Limb (tissue), 2 donors: Measurements from ENCODE around the gene SH2B3.
A peak's percentile ranks its signal among the peaks of the same experiment; 100 is the strongest.

ENCODE experiments used
- DNase-seq, 2 donors: peaks; one replicate each; pipeline ENCODE4 v3.0.0-alpha.2; 2016; ENCODE audit errors: extremely low spot score in 2 of 2

The SH2B3 gene

GRCh38 chr12:111427417-111428074, 21.8 kb downstream of the SH2B3 start:
- DNase-seq, result no peak

DNA sequence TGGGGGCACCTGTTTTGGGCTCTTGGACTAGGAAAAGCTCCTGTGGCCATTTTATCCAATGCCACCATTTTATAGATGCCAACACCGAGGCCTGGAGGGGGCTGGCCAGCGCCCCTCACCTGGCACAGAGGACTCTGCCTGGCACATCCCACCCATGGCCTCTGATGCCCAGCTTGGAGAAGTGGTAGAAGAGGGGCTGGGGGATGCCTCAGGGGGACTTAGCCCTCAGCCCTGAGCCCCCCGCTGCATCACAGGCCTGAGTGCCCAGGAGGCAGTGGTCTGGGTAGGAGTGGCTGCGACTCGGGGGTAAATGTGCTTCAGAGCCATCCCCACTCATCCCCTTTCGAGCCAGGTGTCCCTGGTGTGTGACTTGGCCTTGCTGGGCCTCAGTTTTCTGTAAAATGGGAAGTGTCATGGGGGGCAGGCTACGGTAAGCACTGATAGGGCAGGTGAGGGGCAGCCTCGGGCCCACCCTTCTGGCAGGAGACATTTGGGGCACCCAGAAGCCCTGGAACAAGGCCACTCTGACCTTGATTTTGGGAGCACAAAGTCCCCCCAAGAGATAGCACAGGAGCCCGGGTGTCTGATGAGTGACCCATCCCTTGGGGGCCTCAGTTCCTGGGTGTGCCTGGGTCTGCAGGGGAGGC, 22.5 kb downstream of the SH2B3 start:
- no peak for DNase-seq

GRCh38 chr12:111428728-111429175, 23.0 kb downstream of the SH2B3 start:
- DNase-seq, result no peak

- DNase-seq, result no peak
Measured at GRCh38 chr12:111429828-111430432, 24.2 kb downstream of the SH2B3 start.

- DNase-seq, result no peak
Measured at GRCh38 chr12:111430433-111431353, 25.0 kb downstream of the SH2B3 start.

DNA sequence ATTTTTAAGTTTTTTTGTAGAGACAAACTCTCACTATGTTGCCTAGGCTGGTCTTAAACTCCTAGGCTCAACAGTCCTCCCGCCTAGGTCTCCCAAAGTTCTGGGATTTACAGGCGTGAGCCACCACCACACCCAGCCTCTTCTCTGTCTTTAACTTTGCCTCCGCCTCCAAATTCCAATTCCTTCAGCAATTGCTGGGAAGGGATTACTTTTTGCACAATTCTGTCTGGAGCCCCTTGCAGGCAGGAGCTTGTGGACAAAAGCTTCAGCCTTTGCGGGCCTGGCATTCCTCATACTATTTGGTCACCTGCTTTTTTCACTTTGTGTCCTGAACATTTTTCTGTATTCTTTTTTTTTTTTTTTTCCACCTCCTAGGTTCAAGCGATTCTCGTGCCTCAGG, 26.0 kb downstream of the SH2B3 start:
- DNase-seq, result no peak

- DNase-seq, result no peak
Measured at GRCh38 chr12:111434049-111434448, 28.3 kb downstream of the SH2B3 start.

- DNase-seq, result no peak
Measured at GRCh38 chr12:111434680-111435338, 29.1 kb downstream of the SH2B3 start.

- DNase-seq, result no peak
Measured at GRCh38 chr12:111435661-111436201, 30.0 kb downstream of the SH2B3 start.

- no peak for DNase-seq
Measured at GRCh38 chr12:111436266-111436665, 30.5 kb downstream of the SH2B3 start.

- DNase-seq, result no peak
Measured at GRCh38 chr12:111436811-111437210, 31.1 kb downstream of the SH2B3 start.

- no peak for DNase-seq
Measured at GRCh38 chr12:111437816-111438454, 32.2 kb downstream of the SH2B3 start.

DNA sequence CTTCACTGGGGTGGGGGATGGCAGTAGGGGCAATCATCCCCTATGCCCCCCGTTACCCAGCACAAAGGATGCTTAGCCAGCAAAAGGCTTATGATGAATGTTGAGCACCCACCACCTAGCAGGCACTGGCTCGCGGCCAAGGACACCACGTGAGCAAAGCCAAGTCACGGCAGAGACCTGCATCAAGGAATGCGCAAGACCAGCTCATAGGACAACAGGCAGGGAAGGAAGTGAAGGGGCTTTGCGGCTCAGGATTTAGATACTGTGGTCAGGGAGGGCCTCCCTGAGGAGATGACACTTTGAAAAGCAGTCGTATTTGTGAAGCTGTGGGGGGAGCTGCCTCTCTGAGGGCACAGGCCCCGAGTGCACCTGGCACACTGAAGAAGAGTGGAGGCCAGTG, 32.8 kb downstream of the SH2B3 start:
- DNase-seq, result no peak

DNA sequence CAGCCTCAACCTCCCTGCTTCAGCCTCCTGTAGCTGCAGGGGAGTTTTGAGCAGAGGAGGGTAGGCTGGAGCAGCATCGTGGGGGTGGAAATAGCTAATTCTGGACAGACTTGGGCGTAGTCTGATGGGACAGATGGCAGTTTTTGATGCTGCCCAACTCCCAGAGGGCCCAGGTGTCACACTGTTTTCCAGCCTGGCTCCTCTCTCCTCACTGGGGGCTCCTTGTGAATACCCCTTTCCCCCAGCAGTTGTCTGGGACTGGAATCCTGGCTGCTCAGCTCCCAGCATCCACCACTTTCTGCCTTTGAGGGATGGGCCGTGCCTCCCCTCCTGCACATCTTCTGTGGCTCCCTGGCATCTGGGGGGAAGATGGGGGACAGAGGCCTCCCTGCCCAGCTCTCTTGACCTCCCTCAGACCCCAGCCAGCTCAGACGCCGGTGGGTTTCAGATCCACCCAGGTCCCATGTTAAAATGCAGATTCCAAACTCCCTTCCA, 34.0 kb downstream of the SH2B3 start:
- DNase-seq, result no peak

GRCh38 chr12:111440152-111440551, 34.4 kb downstream of the SH2B3 start:
- no peak for DNase-seq

- DNase-seq, result peak in 1 of 2 donors; percentile 9
Measured at GRCh38 chr12:111440631-111441030, 34.9 kb downstream of the SH2B3 start.

DNA sequence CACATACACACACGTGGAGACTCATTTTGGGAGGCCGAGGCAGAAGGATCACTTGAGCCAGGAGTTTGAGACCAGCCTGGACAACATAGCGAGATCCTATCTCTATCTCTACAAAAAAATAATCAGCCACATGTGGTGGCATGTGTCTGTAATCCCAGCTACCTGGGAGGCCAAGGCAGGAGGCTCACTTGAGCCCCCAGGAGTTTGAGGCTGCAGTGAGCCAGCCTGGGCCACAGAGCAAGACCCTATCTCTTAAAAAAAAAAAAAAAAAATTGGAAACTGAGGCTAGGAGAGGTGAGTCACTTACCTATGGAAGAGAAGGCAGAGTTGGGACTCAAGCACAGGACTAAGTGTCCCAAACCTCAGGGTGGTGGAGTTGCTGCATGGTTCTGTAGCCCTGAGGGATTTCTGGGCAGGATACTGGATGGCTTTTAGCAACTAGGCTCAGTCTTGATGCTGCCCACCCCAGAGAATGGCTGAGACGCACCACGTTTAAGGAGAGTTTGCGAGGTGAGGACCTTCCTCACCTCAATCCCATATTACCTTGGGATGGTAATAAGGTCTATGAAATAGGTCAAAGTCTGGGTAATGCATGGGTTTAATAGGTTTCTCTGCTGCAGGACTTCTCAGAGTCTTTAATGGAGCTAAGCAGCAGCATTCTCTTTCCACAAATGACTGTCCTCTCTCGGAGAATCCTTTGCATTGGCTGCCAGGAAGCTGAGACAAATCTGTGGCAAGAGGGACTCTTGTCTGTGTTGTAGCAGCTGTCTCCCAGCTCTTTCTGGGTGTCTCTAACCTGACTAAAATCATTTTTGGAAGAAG, 35.6 kb downstream of the SH2B3 start:
- peak in 1 of 2 donors; percentile 6 for DNase-seq

GRCh38 chr12:111442301-111443045, 36.8 kb downstream of the SH2B3 start:
- DNase-seq, result peak in 1 of 2 donors; percentile 26

DNA sequence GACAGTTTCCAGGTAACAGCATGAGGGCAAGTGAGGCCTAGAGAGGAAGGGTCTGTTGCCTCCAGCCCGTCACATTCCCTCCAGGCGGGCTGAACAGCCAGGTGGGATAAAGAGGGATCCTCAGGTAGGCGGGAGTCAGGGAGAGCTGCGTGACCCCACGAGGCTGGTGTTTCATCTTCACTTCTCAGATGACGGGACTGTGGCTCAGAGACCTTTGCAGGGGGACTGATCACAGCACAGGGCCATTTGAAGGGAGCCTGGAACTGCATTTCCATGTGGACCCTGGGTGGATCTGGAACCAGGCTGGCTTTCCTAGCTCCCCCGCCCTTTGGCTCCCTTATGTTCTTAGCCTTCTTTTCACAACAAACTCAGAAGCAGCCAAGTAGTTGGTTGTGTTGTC, 37.4 kb downstream of the SH2B3 start:
- DNase-seq, result peak in 1 of 2 donors; percentile 22
